Activated CD8-positive, alpha-beta T cell treated with anti-CD3 and anti-CD28 coated beads for 36 hours (primary cell): ENCODE results near the gene NSD1. TPM values are rescaled to one million over a fixed set of nuclear protein-coding genes. Genes with fewer than 3 reads are reported as not detected.
A peak's percentile ranks its signal among the peaks of the same experiment; 100 is the strongest.

Experiments
- ATAC-seq: fragments of 200-7000 bp; cut with Tn5 transposase; one replicate; pipeline ENCODE4 v1.10.0; 2021; ENCODE audit warnings: mild to moderate bottlenecking, moderate library complexity
- CTCF ChIA-PET: fragments of 350-600 bp; sonication (Branson Sonifier 250); formaldehyde crosslinking; loops from one replicate; lab custom pipeline; 2021; ENCODE audit warnings: antibody characterized with exemption; lab: Charles Lee
- POLR2A ChIA-PET: fragments of 350-600 bp; sonication (Branson Sonifier 250); formaldehyde crosslinking; loops from one replicate; lab custom pipeline; 2021; ENCODE audit warnings: antibody characterized with exemption; lab: Charles Lee
- DNase-seq: peaks from one replicate; pipeline ENCODE4 v3.0.0-alpha.2; 2020
- H3K27ac Mint-ChIP-seq: one replicate; pipeline ENCODE4 v1.8.0; 2021; ENCODE audit warnings: mild to moderate bottlenecking, mixed read lengths
- H3K27me3 Mint-ChIP-seq: one replicate; pipeline ENCODE4 v1.8.0; 2021; ENCODE audit warnings: mixed read lengths
- H3K36me3 Mint-ChIP-seq: one replicate; pipeline ENCODE4 v1.8.0; 2021; ENCODE audit warnings: low read depth, mixed read lengths
- H3K4me1 Mint-ChIP-seq: one replicate; pipeline ENCODE4 v1.8.0; 2021; ENCODE audit warnings: low read depth, mixed read lengths
- H3K4me3 Mint-ChIP-seq: one replicate; pipeline ENCODE4 v1.8.0; 2021; ENCODE audit warnings: mild to moderate bottlenecking, moderate library complexity, mixed read lengths
- H3K9me3 Mint-ChIP-seq: one replicate; pipeline ENCODE4 v1.8.0; 2021; ENCODE audit warnings: mixed read lengths
- intact Hi-C: fragments of 100-400 bp; cut with micrococcal nuclease; formaldehyde crosslinking; loops from one replicate; pipeline ENCODE4 v1.10.0; 2022
- total RNA-seq, 2 experiments: library from RNA; stranded (reverse); gene quantifications; one replicate each; pipeline ENCODE4 v1.2.3, GENCODE V29; 2021
- TF ChIP-seq, protein P1 (sequence below): fragments of 200-600 bp; IDR thresholded peaks from one replicate; pipeline ENCODE4 v1.8.0; 2022; ENCODE audit warnings: antibody characterized with exemption, mild to moderate bottlenecking

Gene NSD1
- total RNA-seq, 2 experiments from 2014 or later, result 60.1 to 64.8 TPM

DNA sequence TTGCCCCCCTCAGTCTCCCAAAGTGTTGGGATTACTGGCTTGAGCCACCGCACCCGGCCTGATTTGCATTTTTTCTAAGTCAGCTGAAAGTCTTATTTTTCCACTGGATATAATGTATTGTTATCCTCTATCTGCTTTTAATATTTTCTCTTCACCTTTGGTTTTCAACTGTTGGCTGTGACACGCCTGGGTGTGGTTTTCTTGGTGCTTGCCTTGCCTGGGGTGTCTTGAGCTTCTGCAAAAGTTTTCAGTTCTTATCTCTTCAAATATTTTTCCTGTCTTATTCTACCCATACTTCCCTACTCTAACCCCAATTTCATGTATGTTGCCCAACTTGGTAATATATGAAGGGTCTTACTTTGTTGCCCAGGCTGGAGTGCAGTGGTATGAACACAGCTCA, 182.4 kb downstream of the NSD1 start:
- H3K36me3 Mint-ChIP-seq, result peaks cover 11% of the 10 kb centered on the region
- TF ChIP-seq, protein P1, sequence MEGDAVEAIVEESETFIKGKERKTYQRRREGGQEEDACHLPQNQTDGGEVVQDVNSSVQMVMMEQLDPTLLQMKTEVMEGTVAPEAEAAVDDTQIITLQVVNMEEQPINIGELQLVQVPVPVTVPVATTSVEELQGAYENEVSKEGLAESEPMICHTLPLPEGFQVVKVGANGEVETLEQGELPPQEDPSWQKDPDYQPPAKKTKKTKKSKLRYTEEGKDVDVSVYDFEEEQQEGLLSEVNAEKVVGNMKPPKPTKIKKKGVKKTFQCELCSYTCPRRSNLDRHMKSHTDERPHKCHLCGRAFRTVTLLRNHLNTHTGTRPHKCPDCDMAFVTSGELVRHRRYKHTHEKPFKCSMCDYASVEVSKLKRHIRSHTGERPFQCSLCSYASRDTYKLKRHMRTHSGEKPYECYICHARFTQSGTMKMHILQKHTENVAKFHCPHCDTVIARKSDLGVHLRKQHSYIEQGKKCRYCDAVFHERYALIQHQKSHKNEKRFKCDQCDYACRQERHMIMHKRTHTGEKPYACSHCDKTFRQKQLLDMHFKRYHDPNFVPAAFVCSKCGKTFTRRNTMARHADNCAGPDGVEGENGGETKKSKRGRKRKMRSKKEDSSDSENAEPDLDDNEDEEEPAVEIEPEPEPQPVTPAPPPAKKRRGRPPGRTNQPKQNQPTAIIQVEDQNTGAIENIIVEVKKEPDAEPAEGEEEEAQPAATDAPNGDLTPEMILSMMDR, result no peak
- H3K9me3 Mint-ChIP-seq, result peaks cover 6% of the 10 kb centered on the region
- H3K27ac Mint-ChIP-seq, result no peak overlapping the region
- DNase-seq (no peak), ATAC-seq (no peak)
- ChIA-PET CTCF (interaction anchor here (0.7 to 5.1 kb wide), 15 partner anchors 9 to 203 kb away, joined by 3 to 41 read pairs (median 3); partner anchors contain the start of gene LMAN2), POLR2A (interaction anchor here (0.9 to 1.4 kb wide), 3 partner anchors 8 to 88 kb away, joined by 4 to 5 read pairs (median 5); no protein-coding TSS in a partner anchor)
- no peaks in the 10 kb centered on the region for H3K27me3 Mint-ChIP-seq
- H3K4me1 Mint-ChIP-seq, result peaks cover 26% of the 10 kb centered on the region
- H3K4me3 Mint-ChIP-seq, result no peak overlapping the region
- intact Hi-C loops, result loop anchor here (5.0 to 10.0 kb wide), 3 partner anchors 41 to 136 kb away; partner anchors contain the start of gene RGS14

DNA sequence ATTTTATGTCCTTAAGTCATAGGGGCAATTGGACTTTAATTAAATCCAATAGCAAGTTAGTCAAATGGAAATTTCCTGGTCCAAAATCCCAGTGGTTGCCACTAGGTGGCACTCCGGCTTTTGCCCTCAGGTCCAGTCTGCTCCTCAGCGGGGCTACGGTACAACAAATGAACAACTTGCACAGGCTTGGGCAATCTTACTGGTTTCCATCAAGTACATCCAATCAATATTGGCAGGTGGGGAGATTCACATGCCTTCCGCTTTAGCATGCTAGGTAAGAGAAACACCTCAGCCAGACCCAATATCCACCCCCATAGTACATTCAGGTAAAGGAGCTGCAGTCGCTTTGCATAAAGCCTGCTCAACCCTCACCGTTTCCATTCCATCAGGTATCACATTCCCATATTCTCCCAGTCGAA, 184.4 kb downstream of the NSD1 start:
- no peak overlapping the region for H3K27ac Mint-ChIP-seq
- intact Hi-C loops, result loop anchor here (5.0 to 10.0 kb wide), 3 partner anchors 39 to 134 kb away; partner anchors contain the start of gene RGS14
- POLR2A ChIA-PET, result interaction anchor here (0.5 to 1.5 kb wide), 3 partner anchors 10 to 125 kb away, joined by 3 to 4 read pairs (median 3); no protein-coding TSS in a partner anchor

DNA sequence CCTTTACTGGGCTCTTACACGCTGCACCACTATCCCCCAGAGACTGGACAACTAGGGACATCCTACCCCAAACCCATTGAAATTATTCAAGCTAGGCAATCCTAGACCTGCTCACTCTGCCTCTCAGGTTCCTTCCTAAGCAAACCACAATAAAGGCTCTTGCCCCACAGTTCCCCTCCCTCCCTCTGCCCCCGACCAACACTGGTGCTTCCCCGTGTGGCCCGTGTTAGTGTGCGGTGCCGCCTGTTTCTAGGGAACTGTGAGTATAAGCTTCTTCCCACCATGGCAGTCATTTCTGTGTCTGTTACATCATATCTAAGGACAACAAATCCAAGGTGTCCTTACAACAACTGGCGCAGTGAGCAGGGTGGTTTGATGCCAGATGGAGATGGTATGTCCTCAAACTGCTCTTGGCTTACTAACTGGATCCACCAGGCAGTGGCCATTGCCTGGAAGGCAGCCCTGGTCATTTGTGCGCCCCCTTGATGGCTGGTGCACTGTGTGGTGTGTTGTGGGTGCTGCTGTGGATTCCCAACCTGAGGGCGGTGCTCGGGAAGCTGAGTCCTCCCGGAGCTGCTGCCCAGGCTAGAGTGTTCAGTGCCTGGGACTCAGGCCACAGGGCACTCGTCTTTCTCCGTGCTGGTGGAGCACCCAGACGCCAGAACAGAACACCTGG, 186.5 kb downstream of the NSD1 start:
- H3K36me3 Mint-ChIP-seq, result peaks cover 17% of the 10 kb centered on the region
- H3K27me3 Mint-ChIP-seq, result no peaks in the 10 kb centered on the region
- ATAC-seq (peak; percentile 63), DNase-seq (peak; percentile 58)
- no peak overlapping the region for H3K27ac Mint-ChIP-seq
- ChIA-PET POLR2A (interaction anchor here (1.5 kb wide), 1 partner anchor 11 kb away, joined by 5 read pairs; no protein-coding TSS in a partner anchor), CTCF (interaction anchor here (0.7 to 5.1 kb wide), 11 partner anchors 8 to 228 kb away, joined by 3 to 41 read pairs (median 6); partner anchors contain the start of genes LMAN2 and PFN3)
- TF ChIP-seq, protein P1, result no peak
- no peak overlapping the region for H3K4me3 Mint-ChIP-seq
- peaks cover 19% of the 10 kb centered on the region for H3K4me1 Mint-ChIP-seq
- intact Hi-C loops, result loop anchor here (5.0 to 10.0 kb wide), 3 partner anchors 37 to 132 kb away; partner anchors contain the start of gene RGS14
- H3K9me3 Mint-ChIP-seq, result peaks cover 6% of the 10 kb centered on the region

More for the DNA sequence above, 184.4 kb downstream of the NSD1 start:
- peak; percentile 90 for DNase-seq
- Mint-ChIP-seq H3K36me3 (peaks cover 15% of the 10 kb centered on the region), H3K9me3 (peaks cover 6% of the 10 kb centered on the region), H3K4me3 (no peak overlapping the region), H3K27me3 (no peaks in the 10 kb centered on the region), H3K4me1 (peaks cover 20% of the 10 kb centered on the region)
- peak; percentile 76 for ATAC-seq
- CTCF ChIA-PET, result interaction anchor here (0.6 to 5.1 kb wide), 37 partner anchors 9 to 227 kb away, joined by 3 to 41 read pairs (median 4); partner anchors contain the start of genes GRK6, LMAN2, PDLIM7 and PFN3
- TF ChIP-seq, protein P1, result peak; percentile 94

DNA sequence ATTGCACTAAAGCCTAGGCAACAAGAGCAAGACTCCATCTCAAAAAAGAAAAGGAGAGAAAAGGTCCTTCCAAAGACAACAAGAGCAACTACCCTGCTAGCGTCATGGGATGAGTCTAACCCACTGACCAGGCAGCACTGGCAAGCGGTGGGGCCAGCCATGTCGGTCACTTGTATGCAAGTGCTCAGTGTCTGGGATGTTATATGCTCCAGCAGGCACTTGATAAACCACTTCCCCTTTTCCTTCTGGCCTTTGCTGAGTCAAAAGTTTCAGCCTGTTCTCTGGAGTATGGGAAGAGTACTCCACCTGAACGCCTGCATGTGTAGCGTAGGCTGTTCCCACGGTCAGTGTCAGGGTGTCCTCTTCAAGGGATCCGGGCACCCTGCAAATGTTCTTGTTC, 187.3 kb downstream of the NSD1 start:
- ChIA-PET CTCF (interaction anchor here (1.3 to 5.0 kb wide), 4 partner anchors 12 to 82 kb away, joined by 4 to 31 read pairs (median 20); partner anchors contain the start of gene PFN3), POLR2A (interaction anchor here (1.5 kb wide), 1 partner anchor 11 kb away, joined by 5 read pairs; no protein-coding TSS in a partner anchor)
- Mint-ChIP-seq H3K4me1 (peaks cover 19% of the 10 kb centered on the region), H3K36me3 (peaks cover 17% of the 10 kb centered on the region), H3K27me3 (no peaks in the 10 kb centered on the region), H3K9me3 (peaks cover 6% of the 10 kb centered on the region), H3K27ac (no peak overlapping the region), H3K4me3 (no peak overlapping the region)
- intact Hi-C loops, result no loop called here
- DNase-seq (no peak), ATAC-seq (no peak)
- TF ChIP-seq, protein P1, result no peak
